ENCODE results near the gene GCHFR.

GCHFR gene

DNA sequence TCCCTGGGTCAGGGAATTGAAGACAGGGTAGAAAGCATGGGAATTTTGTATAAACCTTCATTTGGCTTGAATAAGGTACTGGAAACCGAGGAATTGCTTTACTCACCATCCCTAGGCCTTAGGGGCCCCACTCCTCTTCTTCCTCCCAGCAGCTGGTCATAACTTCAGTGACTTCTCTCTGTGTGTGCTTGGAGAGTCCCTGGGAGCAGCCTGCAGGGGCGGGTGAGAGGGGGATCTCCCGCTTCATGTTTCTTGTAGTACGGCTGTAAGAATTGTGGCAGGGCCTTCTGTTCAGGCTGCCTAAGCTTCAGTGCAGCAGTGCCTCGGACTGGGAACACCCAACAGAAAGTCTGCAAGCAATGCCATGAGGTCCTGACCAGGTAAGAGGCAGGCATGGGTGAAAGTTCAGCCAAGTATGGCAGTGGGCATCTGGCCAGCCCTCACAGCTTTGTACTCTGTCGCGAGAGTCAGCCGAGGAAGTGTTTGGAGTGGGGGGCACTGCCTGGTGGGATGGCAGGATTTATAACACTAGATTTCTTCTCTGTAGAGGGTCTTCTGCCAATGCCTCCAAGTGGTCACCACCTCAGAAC lies 45.1 kb downstream of the GCHFR start:
- Histone ChIP-seq H3K4me1 (ENCODE audit: control insufficient read depth, insufficient read depth, low read length) (no peaks in the 10 kb centered on the region), H3K27me3 (ENCODE audit: control insufficient read depth, insufficient read depth, low read length) (no peaks in the 10 kb centered on the region), H3K9me3 (ENCODE audit: control insufficient read depth, insufficient read depth, low read length) (no peaks in the 10 kb centered on the region), H3K27ac (ENCODE audit: low read length) (no peak overlapping the region), H3K36me3 (ENCODE audit: control insufficient read depth, insufficient read depth, low read length) (no peaks in the 10 kb centered on the region), H3K4me3 (ENCODE audit: low read length) (no peak overlapping the region)
- no CpG with 5 or more reads among the region's 8 CpGs for WGBS (ENCODE audit: insufficient coverage, insufficient read length)
- DNase-seq (ENCODE audit: low read depth, low spot score), result no peak

- DNase-seq (ENCODE audit: low read depth, low spot score), result no peak
- no peaks in the 10 kb centered on the region for H3K9me3 ChIP-seq (ENCODE audit: control insufficient read depth, insufficient read depth, low read length)
- no peak overlapping the region for H3K27ac ChIP-seq (ENCODE audit: low read length)
- no CpG with 5 or more reads among the region's 12 CpGs for WGBS (ENCODE audit: insufficient coverage, insufficient read length)
- no peaks in the 10 kb centered on the region for H3K4me1 ChIP-seq (ENCODE audit: control insufficient read depth, insufficient read depth, low read length)
- no peaks in the 10 kb centered on the region for H3K36me3 ChIP-seq (ENCODE audit: control insufficient read depth, insufficient read depth, low read length)
- no peaks in the 10 kb centered on the region for H3K27me3 ChIP-seq (ENCODE audit: control insufficient read depth, insufficient read depth, low read length)
- no peak overlapping the region for H3K4me3 ChIP-seq (ENCODE audit: low read length)
Observed at GRCh38 chr15:40812721-40813425, 49.0 kb downstream of the GCHFR start.

DNA sequence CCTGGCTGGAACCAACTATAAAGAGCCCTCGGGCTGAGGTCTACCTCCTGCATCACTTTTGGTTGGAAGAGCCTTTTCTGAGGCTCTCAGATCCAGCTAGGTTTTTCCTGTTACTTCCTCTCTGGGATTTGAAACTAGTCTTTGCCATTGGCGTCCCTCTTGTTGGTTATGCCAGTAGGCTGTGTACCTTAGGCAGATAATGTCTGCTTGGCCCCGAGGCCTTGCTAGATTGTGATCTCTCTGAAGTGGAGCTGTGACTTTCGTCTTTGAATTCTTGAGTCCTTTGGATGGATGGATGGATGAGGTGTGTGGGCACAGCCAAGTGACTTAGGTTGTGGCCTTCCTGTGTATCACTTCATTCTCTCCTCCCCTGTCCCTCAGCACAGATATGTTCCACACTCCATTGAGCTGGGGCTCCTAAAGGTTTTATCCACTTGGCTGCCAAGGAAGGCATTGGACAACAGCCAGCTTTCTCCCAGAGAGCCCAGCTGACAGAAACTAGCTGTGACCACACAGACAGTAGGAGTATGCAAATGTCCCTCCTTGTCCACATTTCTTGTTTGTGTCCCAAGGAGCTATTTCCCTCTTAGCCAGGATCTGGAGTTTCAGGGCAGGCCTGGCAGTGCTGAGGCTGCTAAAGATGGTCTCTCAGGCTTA lies 51.3 kb downstream of the GCHFR start:
- no peak overlapping the region for H3K4me3 ChIP-seq (ENCODE audit: low read length)
- H3K4me1 ChIP-seq (ENCODE audit: control insufficient read depth, insufficient read depth, low read length), result no peaks in the 10 kb centered on the region
- WGBS (ENCODE audit: insufficient coverage, insufficient read length), result no CpG with 5 or more reads among the region's 4 CpGs
- H3K9me3 ChIP-seq (ENCODE audit: control insufficient read depth, insufficient read depth, low read length), result no peaks in the 10 kb centered on the region
- DNase-seq (ENCODE audit: low read depth, low spot score), result no peak
- no peaks in the 10 kb centered on the region for H3K27me3 ChIP-seq (ENCODE audit: control insufficient read depth, insufficient read depth, low read length)
- no peak overlapping the region for H3K27ac ChIP-seq (ENCODE audit: low read length)
- no peaks in the 10 kb centered on the region for H3K36me3 ChIP-seq (ENCODE audit: control insufficient read depth, insufficient read depth, low read length)
